Measurements from ENCODE around the gene ELK3.

Gene ELK3

DNA sequence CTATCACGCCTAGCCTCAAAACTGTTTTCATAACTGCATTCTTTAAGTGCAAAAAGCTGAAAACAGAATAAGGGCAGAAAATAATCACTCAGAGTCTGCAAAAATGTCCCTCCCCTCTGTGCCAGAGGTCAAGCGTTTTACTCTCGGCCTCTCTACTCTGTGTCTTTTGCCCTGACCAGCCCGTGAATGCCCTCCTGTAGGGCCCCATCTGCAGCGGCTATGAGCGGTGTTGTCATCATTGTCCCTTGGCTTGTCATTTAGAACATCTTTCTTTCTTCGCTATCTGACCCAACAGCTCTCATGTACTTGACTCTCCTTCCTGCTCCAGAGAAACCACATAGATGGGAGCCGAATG is 21.7 kb downstream of the ELK3 start:
- DNase-seq, result no peak

DNA sequence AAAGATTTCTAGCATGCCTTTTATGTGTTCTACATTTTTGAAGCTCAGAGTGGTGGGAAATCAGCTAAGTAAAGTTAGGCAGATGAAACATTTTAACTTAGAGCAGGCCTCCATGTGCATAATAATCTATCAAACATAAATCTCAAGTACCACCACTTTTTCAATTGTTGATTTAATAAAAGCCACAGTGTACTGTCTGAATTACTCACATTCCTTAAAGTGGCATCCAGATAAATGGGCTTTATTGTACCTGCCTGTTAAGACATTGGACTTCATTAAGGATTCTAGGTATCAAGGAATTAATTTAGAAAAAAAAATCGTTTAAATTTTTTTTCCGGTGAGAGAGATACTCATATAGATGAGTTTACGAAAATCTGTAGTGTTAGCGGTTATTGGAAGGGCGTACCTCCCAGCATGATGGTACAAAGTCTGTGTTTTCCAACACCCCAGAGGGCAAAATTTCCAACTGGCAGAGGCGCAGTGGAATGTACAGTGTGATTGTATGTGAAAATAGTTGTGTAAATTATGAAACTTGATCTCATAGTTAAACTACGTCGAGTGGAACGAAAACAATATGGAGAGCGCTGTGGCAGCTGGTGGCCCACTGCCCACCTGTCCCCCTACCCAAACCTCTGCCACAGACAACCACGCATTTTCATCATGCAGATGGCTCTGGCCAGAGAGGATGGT is 25.0 kb downstream of the ELK3 start:
- no peak for DNase-seq

- peak; percentile 51 for DNase-seq
These were observed 25.6 kb downstream of the ELK3 start for GRCh38 chr12:96219700-96220206.

- DNase-seq, result no peak
These were observed 26.7 kb downstream of the ELK3 start for GRCh38 chr12:96220902-96221301.

DNA sequence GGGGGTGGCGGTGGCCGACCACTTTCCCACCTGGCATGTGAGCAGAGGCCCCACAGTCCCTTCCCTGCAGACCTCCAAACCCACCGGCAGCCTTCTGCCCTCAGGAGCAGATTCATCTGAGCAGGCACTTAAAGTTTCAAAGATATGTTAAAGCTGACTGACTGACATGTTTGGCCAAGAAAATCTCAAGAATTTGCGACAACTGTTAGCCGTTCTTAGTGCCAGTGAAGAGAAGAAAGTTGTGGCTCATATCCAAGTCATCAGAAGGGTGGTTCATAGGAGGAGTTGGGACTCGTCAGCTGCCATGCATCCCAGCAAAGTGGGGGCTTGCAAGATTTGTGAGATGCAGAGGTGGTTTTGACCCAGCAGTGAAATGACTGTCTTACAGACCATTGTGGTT is 27.2 kb downstream of the ELK3 start:
- no peak for DNase-seq

DNA sequence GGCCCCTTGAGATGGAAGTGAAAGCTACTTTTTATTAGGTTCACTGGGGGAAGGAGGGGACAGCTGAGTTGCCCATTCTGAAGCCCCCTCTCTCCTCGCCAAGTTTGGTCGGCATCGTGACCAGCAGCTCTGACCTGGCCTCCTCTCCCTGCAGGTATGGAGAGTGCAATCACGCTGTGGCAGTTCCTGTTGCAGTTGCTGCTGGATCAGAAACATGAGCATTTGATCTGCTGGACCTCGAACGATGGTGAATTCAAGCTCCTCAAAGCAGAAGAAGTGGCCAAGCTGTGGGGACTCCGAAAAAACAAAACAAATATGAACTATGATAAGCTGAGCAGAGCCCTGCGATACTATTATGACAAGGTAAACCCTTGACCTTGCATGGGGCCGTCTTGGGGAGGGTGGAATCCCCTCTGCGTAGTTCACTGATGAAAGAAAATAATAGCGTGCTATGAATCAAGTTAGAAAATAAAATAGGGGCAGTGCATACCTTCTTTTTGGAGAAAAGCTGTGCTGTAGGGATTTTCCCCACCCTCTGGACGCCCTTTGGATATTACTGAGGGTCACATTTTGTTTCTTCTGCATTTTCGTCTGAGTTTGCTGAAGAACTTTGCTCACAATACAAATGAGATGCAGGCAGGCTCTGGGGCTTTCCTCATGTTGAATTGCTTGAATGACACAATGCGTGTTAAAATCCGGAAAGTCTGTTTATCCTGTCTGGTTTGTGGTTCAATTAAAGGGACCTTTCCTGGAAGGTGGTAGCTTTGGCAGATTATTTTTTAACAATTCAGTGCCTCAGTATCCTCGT is 29.4 kb downstream of the ELK3 start:
- no peak for DNase-seq

DNA sequence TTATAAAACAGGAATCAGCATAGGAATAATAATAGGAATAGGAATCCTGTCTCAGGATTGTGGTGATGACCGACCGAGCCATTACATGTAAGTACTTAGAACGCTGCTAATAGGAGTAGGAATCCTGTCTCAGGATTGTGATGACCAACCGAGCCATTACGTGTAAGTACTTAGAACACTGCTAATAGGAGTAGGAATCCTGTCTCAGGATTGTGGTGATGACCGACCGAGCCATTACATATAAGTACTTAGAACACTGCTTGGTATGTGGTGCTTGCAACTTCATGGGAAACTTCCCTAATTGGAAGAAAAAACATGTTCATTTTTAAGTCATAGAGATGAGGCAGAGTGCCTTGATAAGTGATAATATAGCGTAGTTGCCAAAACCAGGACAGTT is 30.0 kb downstream of the ELK3 start:
- no peak for DNase-seq

GRCh38 chr12:96225044-96225855 is 31.1 kb downstream of the ELK3 start:
- DNase-seq, result peak; percentile 96

GRCh38 chr12:96225994-96226399 is 31.8 kb downstream of the ELK3 start:
- DNase-seq, result no peak

DNA sequence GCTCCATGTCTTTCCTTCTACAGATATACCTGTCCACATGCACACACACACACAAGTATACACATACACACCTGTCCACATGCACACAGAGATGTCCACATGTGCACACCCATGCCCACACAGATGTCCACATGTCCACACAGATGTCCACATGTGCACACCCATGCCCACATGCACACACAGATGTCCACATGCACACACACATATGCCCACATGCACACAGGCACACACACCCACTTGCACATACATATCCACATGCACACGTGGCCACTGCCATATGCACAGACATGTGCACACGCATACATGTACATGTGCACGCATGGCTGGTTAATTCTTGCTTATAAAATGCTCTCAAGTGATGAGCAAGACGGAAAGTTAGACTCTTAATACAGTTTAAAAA is 32.2 kb downstream of the ELK3 start:
- no peak for DNase-seq

DNA sequence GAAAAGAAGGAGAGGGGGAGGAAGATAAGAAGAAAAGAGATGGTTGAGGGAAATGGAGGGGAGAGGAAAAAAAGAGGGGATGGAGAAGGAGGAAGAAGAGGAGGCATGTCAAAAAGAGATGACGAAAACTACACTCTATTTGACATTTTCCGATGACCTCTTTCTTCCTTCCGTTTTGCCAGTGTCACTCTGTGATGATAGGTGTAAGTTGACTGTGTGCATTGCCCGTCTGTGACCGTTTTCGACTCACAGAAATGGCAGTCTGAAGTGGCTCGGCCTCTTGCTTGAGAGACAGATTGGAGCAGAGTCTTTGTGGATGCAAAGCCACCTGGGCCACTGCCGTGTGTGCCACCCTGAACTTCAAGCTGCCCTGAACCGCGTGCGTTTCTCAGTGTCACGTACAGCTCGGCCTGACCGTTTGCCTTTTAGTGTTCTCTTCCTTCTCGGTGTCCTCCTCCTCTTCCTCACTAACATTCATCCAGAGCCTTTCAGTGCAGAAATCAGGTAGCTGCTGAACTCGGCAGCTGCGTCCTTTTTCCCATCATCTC is 32.7 kb downstream of the ELK3 start:
- no peak for DNase-seq

DNA sequence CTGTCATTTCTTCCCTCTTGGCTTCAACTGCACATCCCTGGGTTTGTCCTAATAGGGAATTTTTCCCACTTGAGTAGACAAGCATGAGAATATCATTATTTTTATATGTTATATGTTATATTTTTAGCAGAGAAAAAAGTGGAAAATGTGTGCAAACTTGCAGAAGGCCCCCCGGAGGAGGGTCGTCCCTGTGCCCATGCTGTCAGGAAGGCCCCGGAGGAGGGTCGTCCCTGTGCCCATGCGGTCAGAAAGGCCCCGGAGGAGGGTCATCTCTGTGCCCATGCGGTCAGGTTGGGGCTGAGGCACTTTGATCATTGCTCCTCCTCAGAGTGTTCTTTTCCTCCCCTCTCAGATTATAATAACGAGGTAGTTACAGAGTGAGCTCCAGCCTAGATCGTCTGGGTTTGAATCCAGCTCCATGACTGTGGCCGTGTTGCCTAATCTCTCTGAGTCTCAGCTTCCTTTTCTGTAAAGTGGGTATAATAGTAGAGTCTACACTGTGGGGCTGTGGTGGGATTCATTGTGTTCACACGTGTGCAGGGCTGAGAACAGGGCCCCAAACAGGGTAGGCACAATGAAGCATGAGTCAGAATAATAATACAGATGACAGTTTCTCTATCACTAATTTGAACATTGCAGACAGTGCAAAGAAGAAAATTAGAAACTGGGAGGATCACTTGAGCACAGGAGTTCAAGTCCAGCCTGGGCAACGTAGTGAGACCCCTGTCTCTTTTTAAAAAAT is 33.4 kb downstream of the ELK3 start:
- DNase-seq, result no peak

DNA sequence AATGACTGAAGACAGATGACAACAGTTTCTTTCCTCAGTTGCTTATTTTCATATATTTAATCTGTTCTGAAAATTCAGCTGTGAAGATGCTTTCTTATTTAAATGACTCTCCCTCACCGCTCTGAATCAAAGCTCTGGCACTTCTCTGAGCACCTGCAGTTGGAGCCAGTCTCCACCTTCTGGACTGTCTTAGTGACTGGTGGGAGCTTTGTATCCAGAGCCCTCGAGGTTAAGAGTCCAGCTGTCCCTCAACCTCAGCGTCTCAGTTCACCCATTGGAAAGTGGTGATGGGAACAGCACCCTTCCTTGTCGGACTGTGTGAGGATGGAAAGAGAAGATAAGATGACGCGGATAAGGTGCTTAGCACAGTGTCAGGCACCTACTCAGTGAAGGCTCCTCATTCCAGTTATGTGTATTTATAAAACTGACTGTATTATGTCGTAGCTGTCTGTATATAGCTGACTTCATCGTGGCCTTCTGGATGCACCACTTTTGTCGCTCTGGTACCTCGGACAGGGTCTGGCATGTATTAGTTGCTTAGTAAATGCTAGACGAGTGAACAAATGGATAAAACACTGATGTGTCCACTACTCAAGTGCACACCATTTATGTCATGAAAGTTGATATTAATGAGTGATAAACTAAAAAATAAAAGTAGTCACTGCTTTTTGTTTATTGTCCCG is 34.5 kb downstream of the ELK3 start:
- DNase-seq, result no peak

GRCh38 chr12:96230646-96231045 is 36.5 kb downstream of the ELK3 start:
- DNase-seq, result no peak

- no peak for DNase-seq
These were observed 39.0 kb downstream of the ELK3 start for GRCh38 chr12:96233168-96233567.

DNA sequence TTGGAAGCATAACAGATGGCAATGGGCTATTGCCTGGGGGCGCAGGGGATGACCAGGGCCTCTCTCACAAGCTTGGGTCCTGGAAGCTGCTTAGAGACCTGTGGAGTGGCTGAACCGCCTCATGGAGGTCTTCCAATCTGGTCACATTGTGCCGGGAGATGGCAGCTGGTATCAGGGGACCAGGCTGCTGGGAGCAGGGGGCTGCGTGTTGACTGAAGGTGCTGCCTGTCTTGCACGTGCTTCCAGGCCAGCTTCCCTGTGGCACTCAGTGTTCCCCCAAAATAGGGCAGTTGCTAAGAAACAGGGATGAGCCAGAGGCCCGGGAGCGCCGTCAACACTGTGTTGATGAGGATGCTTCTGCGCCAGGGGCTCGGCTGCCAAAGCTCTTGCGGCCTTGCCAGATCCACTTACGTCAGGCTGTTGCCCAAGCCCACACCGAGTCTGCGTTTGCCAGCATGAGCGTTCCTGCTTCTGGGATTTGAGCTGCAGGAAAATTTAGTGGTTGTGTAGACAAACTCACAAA is 39.8 kb downstream of the ELK3 start:
- peak; percentile 65 for DNase-seq

GRCh38 chr12:96234591-96235483 is 40.7 kb downstream of the ELK3 start:
- DNase-seq, result no peak

GRCh38 chr12:96235484-96235826 is 41.3 kb downstream of the ELK3 start:
- no peak for DNase-seq

- no peak for DNase-seq
These were observed 42.1 kb downstream of the ELK3 start for GRCh38 chr12:96236221-96236822.

- DNase-seq, result no peak
These were observed 42.9 kb downstream of the ELK3 start for GRCh38 chr12:96237035-96237434.

Measured in NCI-H1105 treated with DMSO at 0.1 percent for 48 hours (cell line).